GM21390 (cell line): ENCODE data around the gene TRPM3.

Experiments
- ATAC-seq: cut with Tn5 transposase; IDR thresholded peaks from one replicate; pipeline ENCODE4 v1.9.1; 2021; ENCODE audit not compliant: unreplicated experiment

The TRPM3 gene

GRCh38 chr9:71121275-71122021 lies at the start of gene TRPM3:
TRPM3 (minus strand) TSS chr9:71121621; CDS start chr9:71121354, 267 bp downstream.
- no peak for ATAC-seq

GRCh38 chr9:71168418-71168817 lies 47.0 kb upstream of the TRPM3 start:
- no peak for ATAC-seq

GRCh38 chr9:71162126-71162525 lies 40.7 kb upstream of the TRPM3 start:
- no peak for ATAC-seq

GRCh38 chr9:71157731-71158130 lies 36.3 kb upstream of the TRPM3 start:
- no peak for ATAC-seq

- ATAC-seq = no peak
These were observed 25.9 kb upstream of the TRPM3 start for GRCh38 chr9:71147368-71147767.

GRCh38 chr9:71146511-71146910 lies 25.1 kb upstream of the TRPM3 start:
- ATAC-seq = no peak

GRCh38 chr9:71145179-71145578 lies 23.8 kb upstream of the TRPM3 start:
- ATAC-seq = no peak

GRCh38 chr9:71144495-71144894 lies 23.1 kb upstream of the TRPM3 start:
- ATAC-seq = no peak

GRCh38 chr9:71136696-71137095 lies 15.3 kb upstream of the TRPM3 start:
- ATAC-seq = no peak

GRCh38 chr9:71131145-71131544 lies 9.7 kb upstream of the TRPM3 start:
- no peak for ATAC-seq

- ATAC-seq = no peak
These were observed 9.1 kb upstream of the TRPM3 start for GRCh38 chr9:71130521-71130920.

GRCh38 chr9:71128796-71129195 lies 7.4 kb upstream of the TRPM3 start:
- no peak for ATAC-seq

- no peak for ATAC-seq
These were observed 5.9 kb upstream of the TRPM3 start for GRCh38 chr9:71127301-71127700.

GRCh38 chr9:71122421-71122820 lies 1.0 kb upstream of the TRPM3 start:
- no peak for ATAC-seq

- ATAC-seq = no peak
These were observed 528 bp upstream of the TRPM3 start for GRCh38 chr9:71122022-71122275.

- no peak for ATAC-seq
These were observed 747 bp downstream of the TRPM3 start for GRCh38 chr9:71120501-71121247.

- ATAC-seq = no peak
These were observed 1.7 kb downstream of the TRPM3 start for GRCh38 chr9:71119746-71120145.

GRCh38 chr9:71118324-71118723 lies 3.1 kb downstream of the TRPM3 start:
- ATAC-seq = no peak

GRCh38 chr9:71115448-71115975 lies 5.9 kb downstream of the TRPM3 start:
- no peak for ATAC-seq

- no peak for ATAC-seq
These were observed 8.6 kb downstream of the TRPM3 start for GRCh38 chr9:71112866-71113265.

- no peak for ATAC-seq
These were observed 12.5 kb downstream of the TRPM3 start for GRCh38 chr9:71108937-71109336.

- ATAC-seq = no peak
These were observed 14.4 kb downstream of the TRPM3 start for GRCh38 chr9:71106992-71107391.
